NT2/D1 (cell line): ENCODE data around the gene ESR2.

Experiments
- SUZ12 ChIP-seq: IDR thresholded peaks from 2 replicates; pipeline ENCODE4 v1.6.1; 2011; ENCODE audit not compliant: insufficient read length, insufficient read depth; ENCODE audit errors: extremely low read depth
- YY1 ChIP-seq: IDR thresholded peaks from 2 replicates; pipeline ENCODE4 v1.6.1; 2011; ENCODE audit not compliant: insufficient read length, insufficient read depth
- ZNF274 ChIP-seq: IDR thresholded peaks from 2 replicates; pipeline ENCODE4 v1.6.1; 2011; ENCODE audit warnings: mild to moderate bottlenecking, low read depth, low read length

- TF ChIP-seq YY1 (no peak), ZNF274 (no peak), SUZ12 (no peak)
Observed at GRCh38 chr14:64220466-64220865, 73.7 kb downstream of the ESR2 start.
